Loucy (cell line): ENCODE data around the gene TMPRSS11F.

Source experiments
- H2AFZ ChIP-seq: fragments of 200-600 bp; sonication (generic); 2 replicates; pipeline ENCODE4 v1.6.0; 2016; ENCODE audit warnings: antibody characterized with exemption, mild to moderate bottlenecking, low read length, moderate library complexity
- H3F3A ChIP-seq: fragments of 200-600 bp; 2 replicates; pipeline ENCODE4 v1.6.0; 2016; ENCODE audit warnings: antibody characterized with exemption, low read depth, mild to moderate bottlenecking
- H3K27me3 ChIP-seq: fragments of 200-600 bp; sonication (generic); 2 replicates; pipeline ENCODE4 v1.6.1; 2014; ENCODE audit warnings: low read length, mild to moderate bottlenecking; ENCODE audit not compliant: insufficient read depth, poor library complexity, severe bottlenecking
- H3K36me3 ChIP-seq: fragments of 200-600 bp; sonication (generic); 2 replicates; pipeline ENCODE4 v1.6.1; 2016; ENCODE audit warnings: low read length; ENCODE audit not compliant: insufficient read depth
- H3K4me1 ChIP-seq: fragments of 200-600 bp; sonication (generic); 2 replicates; pipeline ENCODE4 v1.5.1; 2014; ENCODE audit warnings: low read length, mild to moderate bottlenecking; ENCODE audit not compliant: insufficient read depth, poor library complexity, severe bottlenecking
- H3K4me2 ChIP-seq: fragments of 200-600 bp; sonication (generic); 2 replicates; pipeline ENCODE4 v1.6.0; 2014; ENCODE audit warnings: antibody characterized with exemption, low read length, low read depth, mild to moderate bottlenecking; ENCODE audit not compliant: poor library complexity, severe bottlenecking
- H3K4me3 ChIP-seq: fragments of 200-600 bp; sonication (generic); 2 replicates; pipeline ENCODE4 v1.5.1; 2014; ENCODE audit warnings: low read length, mild to moderate bottlenecking, mixed read lengths; ENCODE audit not compliant: poor library complexity, severe bottlenecking
- H3K79me2 ChIP-seq: fragments of 200-600 bp; sonication (generic); 2 replicates; pipeline ENCODE4 v1.6.1; 2014; ENCODE audit warnings: low read length; ENCODE audit not compliant: insufficient read depth
- H3K9ac ChIP-seq: fragments of 200-600 bp; sonication (generic); 2 replicates; pipeline ENCODE4 v1.6.0; 2014; ENCODE audit warnings: mild to moderate bottlenecking, low read depth, low read length, moderate library complexity; ENCODE audit not compliant: poor library complexity, severe bottlenecking
- H3K9me2 ChIP-seq: fragments of 200-600 bp; sonication (generic); replicated peaks from 2 replicates; pipeline ENCODE4 v1.6.1; 2016; ENCODE audit warnings: low read depth, low read length, mixed read lengths
- H3K9me3 ChIP-seq: fragments of 200-600 bp; sonication (generic); 2 replicates; pipeline ENCODE4 v1.6.1; 2014; ENCODE audit warnings: mild to moderate bottlenecking, antibody characterized with exemption, low read length, low read depth; ENCODE audit not compliant: insufficient read depth
- H4K20me1 ChIP-seq: fragments of 200-600 bp; sonication (generic); 2 replicates; pipeline ENCODE4 v1.6.0; 2014; ENCODE audit warnings: antibody characterized with exemption, low read length, mild to moderate bottlenecking; ENCODE audit not compliant: insufficient read depth, poor library complexity, severe bottlenecking
- EZH2phosphoT487 ChIP-seq: fragments of 200-600 bp; IDR thresholded peaks from 2 replicates; pipeline ENCODE4 v1.6.1; 2018; ENCODE audit warnings: antibody characterized with exemption, mild to moderate bottlenecking, moderate library complexity, borderline replicate concordance
- TF ChIP-seq, protein P1 (sequence below): fragments of 200-600 bp; sonication (generic); conservative IDR thresholded peaks from 2 replicates; pipeline ENCODE4 v1.5.1; 2014; ENCODE audit warnings: mild to moderate bottlenecking, antibody characterized with exemption, low read length

The TMPRSS11F gene

DNA sequence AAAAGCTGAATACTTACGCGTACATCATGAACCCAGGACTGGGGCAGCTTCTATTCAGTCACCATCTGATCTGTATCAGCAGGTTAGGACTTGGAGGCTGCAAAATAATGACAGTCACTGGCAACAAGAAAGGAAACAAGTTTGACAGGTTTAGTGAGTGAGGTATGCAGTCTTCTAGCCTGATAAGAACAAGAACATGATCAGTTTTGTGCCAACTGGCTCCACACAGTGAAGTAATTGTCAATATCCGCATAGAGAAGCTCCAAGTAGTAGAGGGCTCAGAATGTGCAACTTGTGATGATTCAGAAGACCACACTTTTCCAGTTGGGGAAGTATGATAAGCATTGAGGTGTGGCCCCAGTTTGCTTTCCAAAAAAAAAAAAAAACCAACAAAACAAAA is at the start of gene TMPRSS11F:
TSS of gene TMPRSS11F (minus strand) at position 77 of the 400 bp plus-strand sequence. CDS start at position 28, 49 bp downstream.
- Histone ChIP-seq H4K20me1 (no peaks in the 10 kb centered on the region), H3K4me3 (no peak within 1 kb of the TSS), H3K4me2 (no peak within 1 kb of the TSS), H3F3A (no peaks in the 10 kb centered on the region), H3K36me3 (no peaks in the 10 kb centered on the region), H3K9me3 (no peaks in the 10 kb centered on the region), H3K9ac (no peak within 1 kb of the TSS), H3K9me2 (no peaks in the 10 kb centered on the region), H3K27me3 (no peaks in the 10 kb centered on the region), H2AFZ (no peak within 1 kb of the TSS), H3K4me1 (no peaks in the 10 kb centered on the region), H3K79me2 (no peaks in the 10 kb centered on the region)
- no peak for TF ChIP-seq EZH2phosphoT487
- TF ChIP-seq, protein P1, sequence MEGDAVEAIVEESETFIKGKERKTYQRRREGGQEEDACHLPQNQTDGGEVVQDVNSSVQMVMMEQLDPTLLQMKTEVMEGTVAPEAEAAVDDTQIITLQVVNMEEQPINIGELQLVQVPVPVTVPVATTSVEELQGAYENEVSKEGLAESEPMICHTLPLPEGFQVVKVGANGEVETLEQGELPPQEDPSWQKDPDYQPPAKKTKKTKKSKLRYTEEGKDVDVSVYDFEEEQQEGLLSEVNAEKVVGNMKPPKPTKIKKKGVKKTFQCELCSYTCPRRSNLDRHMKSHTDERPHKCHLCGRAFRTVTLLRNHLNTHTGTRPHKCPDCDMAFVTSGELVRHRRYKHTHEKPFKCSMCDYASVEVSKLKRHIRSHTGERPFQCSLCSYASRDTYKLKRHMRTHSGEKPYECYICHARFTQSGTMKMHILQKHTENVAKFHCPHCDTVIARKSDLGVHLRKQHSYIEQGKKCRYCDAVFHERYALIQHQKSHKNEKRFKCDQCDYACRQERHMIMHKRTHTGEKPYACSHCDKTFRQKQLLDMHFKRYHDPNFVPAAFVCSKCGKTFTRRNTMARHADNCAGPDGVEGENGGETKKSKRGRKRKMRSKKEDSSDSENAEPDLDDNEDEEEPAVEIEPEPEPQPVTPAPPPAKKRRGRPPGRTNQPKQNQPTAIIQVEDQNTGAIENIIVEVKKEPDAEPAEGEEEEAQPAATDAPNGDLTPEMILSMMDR: no peak

DNA sequence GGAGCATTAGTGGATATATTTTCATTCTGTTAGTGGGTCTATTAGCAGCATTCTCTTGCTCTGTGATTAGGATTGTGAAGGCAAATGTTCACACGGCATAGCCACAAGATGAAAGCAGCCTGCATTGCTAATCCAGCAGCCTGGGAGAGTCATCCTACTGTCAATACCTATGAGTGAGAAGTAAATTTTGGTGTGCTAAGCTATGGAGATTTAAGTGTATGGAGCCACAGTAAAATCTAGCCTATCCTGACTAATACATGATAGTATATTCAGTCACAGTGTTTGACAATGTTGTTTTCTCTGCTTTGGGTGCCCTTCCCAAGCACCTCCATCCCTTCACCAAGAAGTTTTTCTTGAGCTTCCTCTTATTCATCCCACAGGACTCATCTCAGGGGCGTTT is 47.2 kb upstream of the TMPRSS11F start:
- no peak overlapping the region for H3K9ac ChIP-seq
- no peak overlapping the region for H3K4me3 ChIP-seq
- no peaks in the 10 kb centered on the region for H3K4me1 ChIP-seq
- no peaks in the 10 kb centered on the region for H4K20me1 ChIP-seq
- no peak overlapping the region for H3K4me2 ChIP-seq
- H3F3A ChIP-seq: no peaks in the 10 kb centered on the region
- H3K79me2 ChIP-seq: no peaks in the 10 kb centered on the region
- H3K27me3 ChIP-seq: no peaks in the 10 kb centered on the region
- H3K36me3 ChIP-seq: no peaks in the 10 kb centered on the region
- no peaks in the 10 kb centered on the region for H3K9me2 ChIP-seq
- peak overlapping the region; percentile 25; the same call in 1 of the 2 replicates for H2AFZ ChIP-seq
- no peaks in the 10 kb centered on the region for H3K9me3 ChIP-seq
- TF ChIP-seq, protein P1: no peak
- no peak for TF ChIP-seq EZH2phosphoT487

DNA sequence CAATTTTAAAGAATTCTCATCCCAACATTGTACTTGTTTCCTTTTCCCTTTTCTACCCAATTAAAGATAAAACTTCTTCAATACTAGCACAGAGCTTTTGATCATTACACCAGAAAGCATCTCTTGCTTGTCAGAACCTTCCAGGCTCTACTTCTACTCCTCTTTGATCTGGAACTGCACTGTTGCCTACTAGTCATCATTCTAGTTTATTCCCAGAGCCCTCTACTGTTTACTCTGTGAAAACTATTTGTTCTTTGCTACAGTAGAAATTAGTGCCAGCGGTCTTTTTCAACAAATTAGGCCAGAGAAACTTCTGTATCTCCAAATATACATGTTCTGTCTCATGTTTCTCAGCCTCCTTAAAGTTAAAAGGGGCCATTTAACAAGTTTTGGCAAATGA is 46.8 kb upstream of the TMPRSS11F start:
- H3K4me2 ChIP-seq: no peak overlapping the region
- H3F3A ChIP-seq: no peaks in the 10 kb centered on the region
- H3K4me3 ChIP-seq: no peak overlapping the region
- no peaks in the 10 kb centered on the region for H3K4me1 ChIP-seq
- no peak overlapping the region for H3K9ac ChIP-seq
- TF ChIP-seq, protein P1: peak; percentile 33; the same call in 1 of the 2 replicates
- TF ChIP-seq EZH2phosphoT487: no peak
- no peaks in the 10 kb centered on the region for H4K20me1 ChIP-seq
- H2AFZ ChIP-seq: peak overlapping the region; percentile 25; the same call in 1 of the 2 replicates
- no peaks in the 10 kb centered on the region for H3K9me3 ChIP-seq
- H3K9me2 ChIP-seq: no peaks in the 10 kb centered on the region
- H3K79me2 ChIP-seq: no peaks in the 10 kb centered on the region
- H3K36me3 ChIP-seq: no peaks in the 10 kb centered on the region
- H3K27me3 ChIP-seq: no peaks in the 10 kb centered on the region
